ENCODE measurements around the gene POMT1.
A peak's percentile ranks its signal among the peaks of the same experiment; 100 is the strongest.

Gene POMT1

DNA sequence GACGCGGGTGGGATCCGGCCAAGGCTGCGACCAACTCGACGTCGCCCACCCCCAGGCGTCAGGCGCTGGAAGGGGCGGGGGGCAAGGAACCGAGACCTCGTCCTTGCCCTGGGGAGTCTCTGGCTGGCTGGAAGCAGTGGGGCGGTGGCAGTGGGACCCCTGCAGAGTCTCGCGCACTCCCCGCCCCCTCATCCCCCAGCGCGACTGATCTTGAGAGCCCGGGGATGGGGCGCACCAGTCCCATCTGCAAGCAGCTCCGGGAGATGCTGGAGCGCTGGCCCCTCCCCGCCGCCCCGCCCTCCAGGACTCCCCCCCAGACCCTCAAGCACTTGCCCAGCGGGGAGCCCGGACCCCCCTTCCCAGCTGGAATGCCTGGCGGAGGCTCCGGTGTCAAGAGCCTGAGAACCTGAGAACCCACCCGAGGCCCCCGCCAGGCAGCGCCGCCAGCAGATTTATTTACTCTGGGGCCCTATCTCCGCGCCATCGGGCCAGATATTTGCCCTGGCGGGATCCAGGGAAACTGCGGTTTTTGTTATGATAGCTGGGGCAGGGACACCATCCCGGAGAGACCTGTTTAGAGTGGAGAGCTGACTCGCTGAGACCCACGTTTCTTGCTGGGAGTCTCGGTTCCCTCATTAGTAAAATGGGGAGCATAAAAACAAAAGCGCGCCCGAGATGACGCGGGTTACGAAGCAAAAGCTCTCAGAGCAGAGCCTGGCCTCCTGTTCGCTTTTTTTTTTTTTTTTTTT, 43.8 kb downstream of the POMT1 start (continued):
- TF ChIP-seq, protein P1, sequence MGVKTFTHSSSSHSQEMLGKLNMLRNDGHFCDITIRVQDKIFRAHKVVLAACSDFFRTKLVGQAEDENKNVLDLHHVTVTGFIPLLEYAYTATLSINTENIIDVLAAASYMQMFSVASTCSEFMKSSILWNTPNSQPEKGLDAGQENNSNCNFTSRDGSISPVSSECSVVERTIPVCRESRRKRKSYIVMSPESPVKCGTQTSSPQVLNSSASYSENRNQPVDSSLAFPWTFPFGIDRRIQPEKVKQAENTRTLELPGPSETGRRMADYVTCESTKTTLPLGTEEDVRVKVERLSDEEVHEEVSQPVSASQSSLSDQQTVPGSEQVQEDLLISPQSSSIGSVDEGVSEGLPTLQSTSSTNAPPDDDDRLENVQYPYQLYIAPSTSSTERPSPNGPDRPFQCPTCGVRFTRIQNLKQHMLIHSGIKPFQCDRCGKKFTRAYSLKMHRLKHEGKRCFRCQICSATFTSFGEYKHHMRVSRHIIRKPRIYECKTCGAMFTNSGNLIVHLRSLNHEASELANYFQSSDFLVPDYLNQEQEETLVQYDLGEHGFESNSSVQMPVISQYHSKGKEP (tag by site-specific recombination; IDR thresholded peaks at IDR 0.05) = no peak
- TF ChIP-seq ZNF776 (tag by site-specific recombination; IDR thresholded peaks at IDR 0.05; ENCODE audit: borderline replicate concordance) = no peak
- no peak for TF ChIP-seq ZNF76 (tag by site-specific recombination; IDR thresholded peaks at IDR 0.05; ENCODE audit: borderline replicate concordance, low read depth)
- TF ChIP-seq ZFHX2 (tag by site-specific recombination; conservative IDR thresholded peaks at IDR 0.05) = peak; percentile 20; the same call in 1 of the 2 replicates
- no peak for TF ChIP-seq ZNF548 (tag by site-specific recombination; IDR thresholded peaks at IDR 0.05)
- TF ChIP-seq, protein P2, sequence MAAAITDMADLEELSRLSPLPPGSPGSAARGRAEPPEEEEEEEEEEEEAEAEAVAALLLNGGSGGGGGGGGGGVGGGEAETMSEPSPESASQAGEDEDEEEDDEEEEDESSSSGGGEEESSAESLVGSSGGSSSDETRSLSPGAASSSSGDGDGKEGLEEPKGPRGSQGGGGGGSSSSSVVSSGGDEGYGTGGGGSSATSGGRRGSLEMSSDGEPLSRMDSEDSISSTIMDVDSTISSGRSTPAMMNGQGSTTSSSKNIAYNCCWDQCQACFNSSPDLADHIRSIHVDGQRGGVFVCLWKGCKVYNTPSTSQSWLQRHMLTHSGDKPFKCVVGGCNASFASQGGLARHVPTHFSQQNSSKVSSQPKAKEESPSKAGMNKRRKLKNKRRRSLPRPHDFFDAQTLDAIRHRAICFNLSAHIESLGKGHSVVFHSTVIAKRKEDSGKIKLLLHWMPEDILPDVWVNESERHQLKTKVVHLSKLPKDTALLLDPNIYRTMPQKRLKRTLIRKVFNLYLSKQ (tag by site-specific recombination; IDR thresholded peaks at IDR 0.05; ENCODE audit: borderline replicate concordance) = no peak
- 0 out of 2 replicates have a peak, but pooled peaks have one; percentile 30 for TF ChIP-seq ZNF785 (tag by site-specific recombination; IDR thresholded peaks at IDR 0.05)
- TF ChIP-seq SCRT1 (tag by site-specific recombination; IDR thresholded peaks at IDR 0.05; ENCODE audit: borderline replicate concordance) = no peak
- TF ChIP-seq ZNF37A (tag by site-specific recombination; IDR thresholded peaks at IDR 0.05) = no peak
- no peak for TF ChIP-seq ZNF596 (tag by site-specific recombination; IDR thresholded peaks at IDR 0.05)
- TF ChIP-seq ZNF654 (tag by site-specific recombination; IDR thresholded peaks at IDR 0.05; ENCODE audit: low read depth) = no peak
- TF ChIP-seq ZNF16 (tag by site-specific recombination; IDR thresholded peaks at IDR 0.05; ENCODE audit: low read depth) = no peak
- no peak for TF ChIP-seq ZNF121 (tag by site-specific recombination; IDR thresholded peaks at IDR 0.05)
- TF ChIP-seq, protein P3, sequence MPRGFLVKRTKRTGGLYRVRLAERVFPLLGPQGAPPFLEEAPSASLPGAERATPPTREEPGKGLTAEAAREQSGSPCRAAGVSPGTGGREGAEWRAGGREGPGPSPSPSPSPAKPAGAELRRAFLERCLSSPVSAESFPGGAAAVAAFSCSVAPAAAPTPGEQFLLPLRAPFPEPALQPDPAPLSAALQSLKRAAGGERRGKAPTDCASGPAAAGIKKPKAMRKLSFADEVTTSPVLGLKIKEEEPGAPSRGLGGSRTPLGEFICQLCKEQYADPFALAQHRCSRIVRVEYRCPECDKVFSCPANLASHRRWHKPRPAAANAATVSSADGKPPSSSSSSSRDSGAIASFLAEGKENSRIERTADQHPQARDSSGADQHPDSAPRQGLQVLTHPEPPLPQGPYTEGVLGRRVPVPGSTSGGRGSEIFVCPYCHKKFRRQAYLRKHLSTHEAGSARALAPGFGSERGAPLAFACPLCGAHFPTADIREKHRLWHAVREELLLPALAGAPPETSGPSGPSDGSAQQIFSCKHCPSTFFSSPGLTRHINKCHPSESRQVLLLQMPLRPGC (tag by site-specific recombination; IDR thresholded peaks at IDR 0.05) = no peak
- no peak for TF ChIP-seq ZBTB48 (tag by site-specific recombination; IDR thresholded peaks at IDR 0.05)
- TF ChIP-seq MYNN (tag by site-specific recombination; IDR thresholded peaks at IDR 0.05; ENCODE audit: borderline replicate concordance) = no peak
- TF ChIP-seq ZNF830 (tag by site-specific recombination; IDR thresholded peaks at IDR 0.05; ENCODE audit: low read depth) = no peak
- no peak for TF ChIP-seq ZNF366 (tag by site-specific recombination; conservative IDR thresholded peaks at IDR 0.05)
- TF ChIP-seq RBAK (tag by site-specific recombination; IDR thresholded peaks at IDR 0.05) = no peak
- TF ChIP-seq, protein P4, sequence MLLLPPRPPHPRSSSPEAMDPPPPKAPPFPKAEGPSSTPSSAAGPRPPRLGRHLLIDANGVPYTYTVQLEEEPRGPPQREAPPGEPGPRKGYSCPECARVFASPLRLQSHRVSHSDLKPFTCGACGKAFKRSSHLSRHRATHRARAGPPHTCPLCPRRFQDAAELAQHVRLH (tag by site-specific recombination; IDR thresholded peaks at IDR 0.05) = no peak
- TF ChIP-seq GLIS1 (tag by site-specific recombination; IDR thresholded peaks at IDR 0.05) = peak; percentile 95
- TF ChIP-seq, protein P5, sequence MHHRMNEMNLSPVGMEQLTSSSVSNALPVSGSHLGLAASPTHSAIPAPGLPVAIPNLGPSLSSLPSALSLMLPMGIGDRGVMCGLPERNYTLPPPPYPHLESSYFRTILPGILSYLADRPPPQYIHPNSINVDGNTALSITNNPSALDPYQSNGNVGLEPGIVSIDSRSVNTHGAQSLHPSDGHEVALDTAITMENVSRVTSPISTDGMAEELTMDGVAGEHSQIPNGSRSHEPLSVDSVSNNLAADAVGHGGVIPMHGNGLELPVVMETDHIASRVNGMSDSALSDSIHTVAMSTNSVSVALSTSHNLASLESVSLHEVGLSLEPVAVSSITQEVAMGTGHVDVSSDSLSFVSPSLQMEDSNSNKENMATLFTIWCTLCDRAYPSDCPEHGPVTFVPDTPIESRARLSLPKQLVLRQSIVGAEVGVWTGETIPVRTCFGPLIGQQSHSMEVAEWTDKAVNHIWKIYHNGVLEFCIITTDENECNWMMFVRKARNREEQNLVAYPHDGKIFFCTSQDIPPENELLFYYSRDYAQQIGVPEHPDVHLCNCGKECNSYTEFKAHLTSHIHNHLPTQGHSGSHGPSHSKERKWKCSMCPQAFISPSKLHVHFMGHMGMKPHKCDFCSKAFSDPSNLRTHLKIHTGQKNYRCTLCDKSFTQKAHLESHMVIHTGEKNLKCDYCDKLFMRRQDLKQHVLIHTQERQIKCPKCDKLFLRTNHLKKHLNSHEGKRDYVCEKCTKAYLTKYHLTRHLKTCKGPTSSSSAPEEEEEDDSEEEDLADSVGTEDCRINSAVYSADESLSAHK (tag by site-specific recombination; IDR thresholded peaks at IDR 0.05) = no peak
- no peak for TF ChIP-seq SP2 (tag by site-specific recombination; IDR thresholded peaks at IDR 0.05)
- TF ChIP-seq ZNF350 (tag by site-specific recombination; IDR thresholded peaks at IDR 0.05) = no peak
- no peak for TF ChIP-seq ZFP3 (tag by site-specific recombination; IDR thresholded peaks at IDR 0.05; ENCODE audit: low read depth)
- TF ChIP-seq ZNF155 (tag by site-specific recombination; IDR thresholded peaks at IDR 0.05) = no peak
- TF ChIP-seq FEZF1 (tag by site-specific recombination; IDR thresholded peaks at IDR 0.05) = no peak
- TF ChIP-seq WT1 (tag by site-specific recombination; IDR thresholded peaks at IDR 0.05) = 0 out of 2 replicates have a peak, but pooled peaks have one; percentile 15
- TF ChIP-seq, protein P6, sequence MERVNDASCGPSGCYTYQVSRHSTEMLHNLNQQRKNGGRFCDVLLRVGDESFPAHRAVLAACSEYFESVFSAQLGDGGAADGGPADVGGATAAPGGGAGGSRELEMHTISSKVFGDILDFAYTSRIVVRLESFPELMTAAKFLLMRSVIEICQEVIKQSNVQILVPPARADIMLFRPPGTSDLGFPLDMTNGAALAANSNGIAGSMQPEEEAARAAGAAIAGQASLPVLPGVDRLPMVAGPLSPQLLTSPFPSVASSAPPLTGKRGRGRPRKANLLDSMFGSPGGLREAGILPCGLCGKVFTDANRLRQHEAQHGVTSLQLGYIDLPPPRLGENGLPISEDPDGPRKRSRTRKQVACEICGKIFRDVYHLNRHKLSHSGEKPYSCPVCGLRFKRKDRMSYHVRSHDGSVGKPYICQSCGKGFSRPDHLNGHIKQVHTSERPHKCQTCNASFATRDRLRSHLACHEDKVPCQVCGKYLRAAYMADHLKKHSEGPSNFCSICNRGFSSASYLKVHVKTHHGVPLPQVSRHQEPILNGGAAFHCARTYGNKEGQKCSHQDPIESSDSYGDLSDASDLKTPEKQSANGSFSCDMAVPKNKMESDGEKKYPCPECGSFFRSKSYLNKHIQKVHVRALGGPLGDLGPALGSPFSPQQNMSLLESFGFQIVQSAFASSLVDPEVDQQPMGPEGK (tag by site-specific recombination; IDR thresholded peaks at IDR 0.05) = peak; percentile 83
